Left ventricle myocardium inferior (tissue), 1 donor: ENCODE measurements around the gene RNF39. TPM values are rescaled to one million over a fixed set of nuclear protein-coding genes. Genes with fewer than 3 reads are reported as not detected.

Source experiments
- DNase-seq: peaks from one replicate; pipeline ENCODE4 v3.0.0-alpha.2; 2020
- H3K27ac ChIP-seq: fragments of 200-600 bp; replicated peaks from 2 replicates; pipeline ENCODE4 v1.8.0; 2021
- H3K27me3 ChIP-seq: fragments of 200-600 bp; 2 replicates; pipeline ENCODE4 v1.8.0; 2021; ENCODE audit warnings: low read depth
- H3K36me3 ChIP-seq: fragments of 200-600 bp; 2 replicates; pipeline ENCODE4 v1.8.0; 2021
- H3K4me1 ChIP-seq: fragments of 200-600 bp; 2 replicates; pipeline ENCODE4 v1.8.0; 2021
- H3K4me3 ChIP-seq: fragments of 200-600 bp; 2 replicates; pipeline ENCODE4 v1.8.0; 2021; ENCODE audit warnings: mild to moderate bottlenecking, moderate library complexity
- H3K9me3 ChIP-seq: fragments of 200-600 bp; replicated peaks from 2 replicates; pipeline ENCODE4 v1.8.0; 2021
- intact Hi-C: fragments of 100-400 bp; cut with micrococcal nuclease; formaldehyde crosslinking; loops from one replicate; pipeline ENCODE4 v1.11.0; 2022
- total RNA-seq: library from RNA; stranded (reverse); fragmentation: NEBNext Ultra II Directional; extraction: Animal tissue kit (Norgen Biotek cat#: 25700); gene quantifications from one replicate; pipeline ENCODE4 v1.2.1, GENCODE V29; 2021
- TF ChIP-seq, protein P1 (sequence below): fragments of 200-600 bp; IDR thresholded peaks from 2 replicates; pipeline ENCODE4 v1.8.0; 2021; ENCODE audit warnings: antibody characterized with exemption, mild to moderate bottlenecking, borderline replicate concordance
- donor health status: DM: no; HTN: yes; CAD: no; lungs with severe emphysema.

RNF39 gene
- total RNA-seq, 1 donor from 2014 or later: not detected

- intact Hi-C loops: no loop called here
- Histone ChIP-seq H3K4me3 (no peak overlapping the region), H3K9me3 (no peaks in the 10 kb centered on the region), H3K36me3 (no peaks in the 10 kb centered on the region), H3K27ac (no peak overlapping the region), H3K27me3 (no peaks in the 10 kb centered on the region), H3K4me1 (peaks cover 10% of the 10 kb centered on the region)
- TF ChIP-seq, protein P1, sequence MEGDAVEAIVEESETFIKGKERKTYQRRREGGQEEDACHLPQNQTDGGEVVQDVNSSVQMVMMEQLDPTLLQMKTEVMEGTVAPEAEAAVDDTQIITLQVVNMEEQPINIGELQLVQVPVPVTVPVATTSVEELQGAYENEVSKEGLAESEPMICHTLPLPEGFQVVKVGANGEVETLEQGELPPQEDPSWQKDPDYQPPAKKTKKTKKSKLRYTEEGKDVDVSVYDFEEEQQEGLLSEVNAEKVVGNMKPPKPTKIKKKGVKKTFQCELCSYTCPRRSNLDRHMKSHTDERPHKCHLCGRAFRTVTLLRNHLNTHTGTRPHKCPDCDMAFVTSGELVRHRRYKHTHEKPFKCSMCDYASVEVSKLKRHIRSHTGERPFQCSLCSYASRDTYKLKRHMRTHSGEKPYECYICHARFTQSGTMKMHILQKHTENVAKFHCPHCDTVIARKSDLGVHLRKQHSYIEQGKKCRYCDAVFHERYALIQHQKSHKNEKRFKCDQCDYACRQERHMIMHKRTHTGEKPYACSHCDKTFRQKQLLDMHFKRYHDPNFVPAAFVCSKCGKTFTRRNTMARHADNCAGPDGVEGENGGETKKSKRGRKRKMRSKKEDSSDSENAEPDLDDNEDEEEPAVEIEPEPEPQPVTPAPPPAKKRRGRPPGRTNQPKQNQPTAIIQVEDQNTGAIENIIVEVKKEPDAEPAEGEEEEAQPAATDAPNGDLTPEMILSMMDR: no peak
- no peak for DNase-seq
These were observed 30.9 kb downstream of the RNF39 start for GRCh38 chr6:30044630-30045029.

GRCh38 chr6:30043744-30044143 lies 31.8 kb downstream of the RNF39 start:
- Histone ChIP-seq H3K27me3 (no peaks in the 10 kb centered on the region), H3K36me3 (no peaks in the 10 kb centered on the region), H3K4me3 (no peak overlapping the region), H3K9me3 (no peaks in the 10 kb centered on the region), H3K27ac (no peak overlapping the region), H3K4me1 (peaks cover 10% of the 10 kb centered on the region)
- intact Hi-C loops: no loop called here
- TF ChIP-seq, protein P1: no peak
- DNase-seq: no peak

DNA sequence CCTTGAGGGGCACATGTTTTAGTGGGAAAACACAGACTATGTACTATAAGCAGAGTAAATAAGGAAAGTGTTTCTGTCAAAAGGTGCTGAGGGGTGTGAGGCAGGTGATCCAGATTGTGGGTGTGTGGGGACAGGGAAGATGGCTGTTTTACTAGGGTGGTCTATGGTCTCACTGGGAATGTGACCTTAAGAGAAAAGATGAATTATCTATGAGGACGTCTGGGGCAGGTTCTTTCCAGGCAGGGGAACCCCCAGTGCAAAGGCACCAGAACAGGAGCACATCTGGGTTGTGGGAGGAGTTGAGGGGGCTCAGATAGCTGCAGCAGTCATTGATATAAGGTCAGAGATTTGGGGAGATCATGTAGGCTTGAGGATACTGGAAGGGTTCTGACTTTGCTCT lies 32.7 kb downstream of the RNF39 start:
- no peaks in the 10 kb centered on the region for H3K9me3 ChIP-seq
- intact Hi-C loops: no loop called here
- H3K27ac ChIP-seq: no peak overlapping the region
- TF ChIP-seq, protein P1: no peak
- H3K4me1 ChIP-seq: peaks cover 10% of the 10 kb centered on the region
- DNase-seq: no peak
- no peak overlapping the region for H3K4me3 ChIP-seq
- H3K36me3 ChIP-seq: no peaks in the 10 kb centered on the region
- H3K27me3 ChIP-seq: no peaks in the 10 kb centered on the region

DNA sequence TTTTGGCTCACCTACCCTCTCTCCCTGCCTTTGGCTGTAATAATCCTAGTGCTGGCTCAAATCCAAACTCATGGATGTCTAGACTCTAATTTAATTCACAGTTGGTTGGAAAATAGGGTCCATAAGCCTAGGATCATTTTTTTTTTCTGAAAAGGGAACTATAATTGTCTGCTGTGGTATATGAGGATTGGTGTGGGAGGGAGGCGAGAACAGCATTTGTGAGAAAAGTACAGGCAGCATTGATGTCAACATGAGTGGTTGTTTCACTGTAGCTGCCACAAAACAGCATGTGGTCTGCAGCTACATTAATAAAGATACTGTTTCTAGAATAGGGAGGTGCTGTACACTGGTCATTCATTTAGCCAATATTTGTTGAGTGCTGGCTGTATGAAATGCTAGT lies 33.1 kb downstream of the RNF39 start:
- intact Hi-C loops: no loop called here
- Histone ChIP-seq H3K27me3 (no peaks in the 10 kb centered on the region), H3K36me3 (no peaks in the 10 kb centered on the region), H3K9me3 (no peaks in the 10 kb centered on the region), H3K4me3 (no peak overlapping the region), H3K27ac (no peak overlapping the region), H3K4me1 (peaks cover 10% of the 10 kb centered on the region)
- TF ChIP-seq, protein P1: no peak
- DNase-seq: no peak

DNA sequence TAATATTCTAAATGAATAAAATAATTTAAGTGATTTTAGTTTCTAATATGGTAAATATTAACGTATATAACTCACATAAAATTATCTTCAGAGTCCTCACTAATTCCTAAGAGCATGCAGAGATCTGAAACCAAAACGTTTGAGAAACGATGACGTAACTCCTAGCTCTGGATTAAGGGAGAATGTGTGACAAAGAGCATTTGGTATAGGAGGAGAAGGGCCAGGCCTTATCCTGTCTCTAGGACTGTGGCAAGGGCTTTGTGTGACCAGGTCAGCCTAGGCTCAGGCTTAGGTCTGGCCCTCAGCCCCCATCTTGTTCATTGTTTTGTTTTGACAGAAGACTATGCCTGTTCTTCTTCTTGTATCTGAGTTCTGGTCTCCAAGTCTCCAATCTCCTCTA lies 33.7 kb downstream of the RNF39 start:
- no peak overlapping the region for H3K27ac ChIP-seq
- no peaks in the 10 kb centered on the region for H3K36me3 ChIP-seq
- intact Hi-C loops: no loop called here
- no peaks in the 10 kb centered on the region for H3K9me3 ChIP-seq
- no peaks in the 10 kb centered on the region for H3K27me3 ChIP-seq
- H3K4me1 ChIP-seq: peaks cover 10% of the 10 kb centered on the region
- no peak overlapping the region for H3K4me3 ChIP-seq
- DNase-seq: no peak
- TF ChIP-seq, protein P1: no peak

- no peaks in the 10 kb centered on the region for H3K36me3 ChIP-seq
- no peaks in the 10 kb centered on the region for H3K9me3 ChIP-seq
- DNase-seq: no peak
- TF ChIP-seq, protein P1: no peak
- H3K27me3 ChIP-seq: no peaks in the 10 kb centered on the region
- intact Hi-C loops: no loop called here
- H3K4me1 ChIP-seq: peaks cover 10% of the 10 kb centered on the region
- H3K27ac ChIP-seq: no peak overlapping the region
- H3K4me3 ChIP-seq: no peak overlapping the region
These were observed 34.3 kb downstream of the RNF39 start for GRCh38 chr6:30041221-30041620.
